Forelimb muscle (tissue), 1 donor: Measurements from ENCODE around the gene ALOXE3. TPM values are rescaled to one million over a fixed set of nuclear protein-coding genes. Genes with fewer than 3 reads are reported as not detected.
"Not testable (repeated sequence)": the region's sequence is repeated elsewhere in the genome, so short reads cannot be mapped to it uniquely, and the experiment has no call there.

Experiments
- DNase-seq: peaks from one replicate; pipeline ENCODE4 v3.0.0-alpha.2; 2013; ENCODE audit warnings: low read depth
- polyA plus RNA-seq: library from polyadenylated mRNA; unstranded; fragments of 120-200 nt; gene quantifications from one replicate; pipeline ENCODE4 v1.2.1, GENCODE V29; 2013; ENCODE audit not compliant: insufficient read length

The ALOXE3 gene
- polyA plus RNA-seq, 1 donor = not detected

DNA sequence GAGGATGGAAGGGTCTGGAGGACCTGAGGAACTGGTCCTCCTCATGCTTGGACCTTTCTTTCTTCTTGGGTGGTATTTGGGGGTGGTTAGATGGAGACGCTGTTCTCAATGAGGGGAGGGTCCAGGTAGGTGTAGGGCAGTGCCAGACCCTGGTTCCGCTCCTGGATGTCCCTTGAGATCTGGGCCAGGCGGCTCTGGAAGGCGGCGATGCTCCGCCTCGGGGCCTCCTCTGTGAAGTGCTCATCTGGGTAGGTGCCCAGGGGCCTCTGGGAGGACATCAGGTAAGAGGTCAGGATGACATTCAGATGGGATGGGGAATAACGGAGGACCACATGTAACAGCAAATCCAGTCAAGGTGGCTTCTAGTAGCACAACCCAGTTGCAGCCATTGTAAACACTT, 21.8 kb downstream of the ALOXE3 start:
- no peak for DNase-seq

DNA sequence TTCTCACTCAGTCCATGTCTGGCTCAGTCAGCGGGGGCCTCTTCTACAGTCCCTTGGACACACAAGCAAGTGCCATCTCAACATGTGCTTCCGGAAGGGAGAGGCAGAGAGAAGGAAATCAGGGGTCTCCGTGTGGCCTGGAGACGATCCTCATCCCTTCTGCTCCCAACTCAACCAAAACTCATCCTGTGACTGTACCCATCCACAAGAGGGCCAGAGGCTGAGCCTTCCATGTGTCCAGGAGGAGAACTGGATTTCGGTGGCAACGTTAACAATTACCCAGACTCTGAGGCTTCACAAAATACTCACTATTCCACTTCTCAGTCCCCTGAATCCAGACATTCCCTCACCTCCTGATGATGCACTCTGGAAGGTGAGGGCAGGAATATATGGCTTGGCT, 23.0 kb downstream of the ALOXE3 start:
- no peak for DNase-seq

DNA sequence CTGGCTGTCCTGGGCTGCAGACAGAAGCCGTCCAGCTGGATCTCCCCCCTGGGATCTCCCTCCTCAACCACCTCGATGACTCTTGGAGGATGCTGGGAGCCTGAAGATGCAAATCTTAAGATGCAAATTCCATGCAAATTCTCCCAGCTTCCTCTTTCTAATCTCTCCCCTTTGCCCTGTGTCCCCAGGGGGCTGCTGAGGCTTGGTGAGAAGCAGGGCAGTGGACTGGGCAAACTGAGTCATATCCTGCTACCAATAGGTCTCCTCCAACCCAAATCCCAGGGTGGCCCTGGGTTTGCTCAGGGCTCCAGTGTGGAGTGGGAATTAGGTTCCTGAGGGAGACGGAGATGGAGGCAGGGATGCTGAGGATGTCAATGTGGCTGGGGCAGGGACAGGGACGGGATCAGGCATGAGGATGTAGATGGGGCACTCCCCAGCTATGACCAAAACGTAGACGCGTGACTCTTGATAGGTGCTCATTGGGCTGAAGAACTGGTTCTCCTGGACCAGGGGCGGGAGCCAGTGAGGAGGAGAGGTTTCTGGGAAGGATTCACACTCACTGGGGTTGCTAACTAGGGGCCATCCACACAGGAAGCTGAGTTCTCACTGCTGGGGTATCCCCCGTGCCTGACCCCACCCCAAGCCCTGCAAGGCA, 27.2 kb downstream of the ALOXE3 start:
- no peak for DNase-seq

DNA sequence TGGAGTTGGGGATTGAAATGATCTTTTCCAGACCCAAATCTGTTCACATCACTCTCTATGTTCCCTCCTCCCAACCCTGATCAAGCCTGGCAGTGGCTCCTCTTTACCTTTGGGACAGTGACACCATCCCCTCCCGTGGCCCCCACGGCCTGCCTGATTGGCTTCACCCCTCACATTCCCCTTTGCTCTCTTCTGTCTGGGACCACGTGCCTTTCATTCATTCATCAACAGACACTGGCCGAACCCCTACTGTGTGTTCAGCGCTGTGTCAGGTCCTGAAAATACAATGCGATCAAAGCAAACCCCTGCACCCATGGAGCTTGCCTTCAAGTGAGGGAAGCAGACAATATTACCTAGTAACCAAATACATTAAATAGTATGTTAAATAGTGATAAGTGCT, 28.6 kb downstream of the ALOXE3 start:
- no peak for DNase-seq

DNA sequence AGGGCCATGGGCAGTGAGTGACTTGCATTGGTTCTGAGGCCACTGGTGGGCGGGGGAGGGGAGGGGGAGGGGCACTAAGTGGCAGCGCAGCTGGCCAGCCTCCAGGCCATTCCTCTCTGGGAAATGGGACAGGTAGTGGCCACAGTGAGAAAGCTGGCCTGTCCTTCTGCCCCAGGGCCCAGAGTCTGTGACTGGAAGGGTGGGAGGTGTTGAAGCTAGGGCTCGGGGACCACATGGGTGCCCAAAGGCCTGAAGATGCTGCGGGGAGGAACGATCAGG, 30.4 kb downstream of the ALOXE3 start:
- DNase-seq = no peak

DNA sequence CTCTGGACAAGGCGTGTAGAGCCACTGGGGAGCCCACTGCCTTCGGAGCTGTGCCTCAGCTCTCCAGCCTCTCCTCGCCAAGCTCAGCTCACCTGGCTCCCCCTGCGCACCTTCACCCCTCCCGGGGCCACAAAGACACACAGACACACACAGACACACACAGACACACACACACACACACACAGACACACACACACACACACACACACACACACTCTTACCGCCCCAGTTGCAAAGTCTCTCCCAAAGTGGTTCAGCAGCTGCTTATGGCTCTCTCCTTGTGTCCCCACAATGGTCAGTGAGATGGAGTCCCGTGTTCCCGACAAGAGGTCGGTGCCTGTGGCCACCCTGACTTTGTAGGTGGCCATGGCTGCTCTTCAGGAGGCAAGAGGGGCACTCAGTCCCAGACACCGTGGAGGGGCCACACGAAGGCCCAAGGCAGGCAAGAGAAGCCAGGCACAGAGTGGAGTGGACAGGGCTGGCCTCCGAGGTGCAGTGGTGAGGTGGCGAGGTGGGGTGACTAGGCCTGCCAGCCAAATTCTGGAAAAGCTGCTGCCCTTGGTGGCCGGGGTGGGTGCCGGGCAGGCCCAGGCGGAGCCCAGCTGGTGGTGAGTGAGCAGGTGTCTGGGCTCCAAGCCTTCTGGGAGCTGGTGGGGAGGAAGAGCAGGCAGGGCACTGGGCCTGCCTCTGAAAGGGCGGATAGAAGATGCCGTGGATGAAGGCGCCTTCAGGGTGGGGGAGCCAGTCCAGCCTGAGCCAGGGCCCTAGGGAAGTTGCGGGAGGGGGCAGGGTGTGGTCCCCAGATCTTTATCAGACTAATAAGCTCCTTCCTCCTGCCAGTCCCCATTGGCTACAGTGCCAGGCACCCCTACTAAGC, 31.0 kb downstream of the ALOXE3 start, which contains the start of gene ALOX12B:
Gene ALOX12B, minus strand, starts transcription at position 642 of the 877 bp plus-strand sequence. Its CDS starts 274 bp downstream, at position 368.
- no peak for DNase-seq

DNA sequence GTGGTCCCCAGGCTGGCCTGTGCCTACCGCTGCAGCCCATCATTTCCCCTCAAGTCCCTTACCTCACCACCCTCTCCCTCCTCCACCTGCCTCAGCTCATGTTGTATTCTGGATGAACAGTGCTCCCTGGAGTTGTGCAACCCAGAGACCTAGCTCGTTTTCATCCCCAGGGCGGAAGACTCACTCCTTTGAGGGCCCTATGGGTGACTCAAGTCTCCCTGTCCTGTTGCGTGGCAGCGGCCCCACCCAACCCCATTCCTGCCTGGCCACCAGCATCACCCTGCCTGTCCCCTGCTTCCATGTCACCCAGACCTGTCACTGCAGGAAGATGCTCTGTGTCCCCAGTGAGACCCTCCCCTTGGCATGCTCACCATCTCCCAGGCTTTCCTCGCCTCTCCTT, 34.1 kb downstream of the ALOXE3 start:
- DNase-seq = no peak

DNA sequence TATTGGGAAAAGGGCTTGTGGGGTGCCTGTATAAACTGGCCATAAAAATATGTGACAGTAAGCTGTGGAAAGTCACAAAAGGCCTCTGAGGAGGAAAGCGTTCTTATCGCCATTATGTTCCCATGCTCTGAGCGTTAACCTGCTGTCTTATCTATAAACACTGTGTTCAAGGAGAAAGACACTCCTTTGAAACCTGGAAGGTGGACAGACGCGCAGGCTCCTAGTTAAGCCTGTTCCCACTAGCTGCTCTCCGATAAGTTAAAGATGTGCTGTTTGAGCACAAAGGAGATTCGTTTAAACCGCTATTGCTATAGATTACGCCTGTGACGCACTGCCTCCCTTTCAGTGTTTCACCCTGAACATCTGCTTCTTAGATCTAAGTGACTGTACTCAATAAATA, 36.0 kb downstream of the ALOXE3 start:
- no peak for DNase-seq

DNA sequence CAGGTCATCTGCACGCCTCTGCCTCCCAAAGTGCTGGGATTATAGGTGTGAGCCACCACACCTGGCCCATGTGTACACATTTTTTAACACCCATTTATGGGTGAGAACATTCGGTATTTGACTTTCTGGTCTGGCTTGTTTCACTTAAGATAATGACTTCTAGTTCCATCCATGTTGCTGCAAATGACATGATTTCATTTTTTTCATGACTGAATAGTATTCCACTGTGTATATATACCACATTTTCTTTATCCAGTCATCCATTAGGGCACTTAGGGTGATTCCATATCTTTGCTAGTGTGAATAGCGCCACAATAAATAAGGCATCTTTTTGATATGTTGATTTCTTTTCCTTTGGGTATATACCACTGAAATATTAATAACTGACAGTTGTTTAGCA, 36.4 kb downstream of the ALOXE3 start:
- DNase-seq = no peak

DNA sequence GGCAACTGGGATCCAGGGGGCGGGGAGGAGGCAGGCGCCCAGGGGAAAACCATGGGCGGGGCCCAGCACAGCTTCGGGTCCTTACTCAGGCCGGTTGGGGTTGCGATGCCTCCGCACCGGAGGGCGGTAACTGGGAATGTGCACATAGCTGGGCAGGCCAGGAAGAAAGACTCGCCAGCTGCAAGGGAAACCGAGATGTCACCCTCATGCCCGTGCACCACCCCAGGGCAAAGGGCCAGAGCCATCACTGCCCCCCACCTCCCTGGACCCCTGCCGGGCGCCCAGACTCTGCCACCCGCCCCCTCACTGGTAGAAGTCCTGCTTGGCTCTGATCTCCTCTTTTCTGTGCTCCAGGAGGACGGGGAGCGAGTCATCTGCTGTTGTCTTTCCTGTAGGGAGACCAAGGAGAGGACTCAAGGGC, 37.5 kb downstream of the ALOXE3 start:
- DNase-seq = no peak

DNA sequence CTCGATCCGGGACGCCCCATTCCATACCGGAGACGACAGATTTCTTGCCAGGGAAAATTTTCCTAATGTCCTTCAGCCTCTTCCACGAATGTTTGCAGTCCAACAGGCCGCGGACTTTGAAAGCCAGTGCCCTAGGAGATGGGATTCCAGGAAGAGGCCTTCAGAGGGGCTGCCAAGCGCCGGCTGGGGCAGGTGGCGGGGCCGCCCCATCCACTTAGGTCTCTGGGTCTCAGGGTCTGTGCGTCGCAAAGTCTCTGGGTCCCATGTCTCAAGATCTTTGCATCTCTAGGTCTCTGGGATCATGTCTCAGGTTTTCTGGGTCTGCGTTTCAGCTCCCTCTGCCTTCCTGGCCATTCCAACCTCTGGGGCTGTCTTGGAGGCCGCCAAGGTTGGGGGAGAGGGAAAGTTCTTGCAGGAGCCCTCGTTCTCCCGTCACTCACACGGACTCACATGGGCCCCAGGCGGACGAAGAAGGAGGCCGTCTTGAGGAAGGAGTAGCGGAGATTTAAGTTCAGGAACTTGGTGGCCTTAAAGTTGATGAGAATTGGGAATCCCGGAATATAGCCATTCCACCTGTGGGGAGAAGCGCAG, 38.0 kb downstream of the ALOXE3 start:
- DNase-seq = no peak

DNA sequence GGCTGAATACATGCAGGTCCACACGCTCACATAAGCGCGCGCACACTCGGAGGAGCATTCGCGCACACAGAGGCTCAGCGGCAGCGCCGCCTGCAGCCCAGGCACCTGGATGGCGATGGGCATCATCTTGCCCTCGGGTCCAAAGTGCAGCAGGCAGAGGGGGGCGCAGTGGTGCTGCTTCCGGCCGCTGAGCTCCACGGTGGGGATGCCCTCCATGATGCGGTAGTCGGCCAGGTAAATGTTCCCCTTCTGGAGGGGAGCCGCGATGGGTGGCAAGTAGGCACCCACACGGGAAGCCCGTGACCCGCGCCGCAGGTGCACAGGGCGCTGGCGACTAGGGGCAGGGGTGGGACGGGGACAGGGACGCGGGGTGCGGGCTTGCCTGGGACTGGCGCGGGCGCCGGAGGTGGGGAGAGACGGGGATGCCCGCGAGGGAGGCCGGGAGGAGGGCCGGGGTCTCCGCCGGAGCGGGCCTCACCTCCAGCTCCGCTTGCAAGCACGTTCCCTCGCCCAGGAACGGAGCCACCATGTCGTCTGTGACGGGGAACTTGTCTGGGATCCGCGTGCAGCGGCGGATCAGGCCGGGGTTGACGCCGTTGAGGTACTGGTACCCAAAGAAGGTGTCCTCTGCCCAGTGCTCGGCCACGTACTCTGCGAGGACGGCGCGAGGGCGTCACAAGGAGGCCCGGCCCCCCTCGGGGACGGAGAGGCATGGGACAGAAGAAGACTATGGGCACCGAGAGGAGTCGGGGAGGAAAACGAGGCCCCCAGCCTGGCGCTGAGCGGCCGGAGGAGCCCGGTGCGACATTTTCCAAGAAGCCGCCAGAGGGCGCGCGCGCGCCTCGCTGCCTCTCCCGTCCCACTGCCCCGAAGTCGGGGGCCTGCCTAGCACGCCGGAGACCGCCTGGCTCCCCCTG, 38.8 kb downstream of the ALOXE3 start:
- DNase-seq = no peak

DNA sequence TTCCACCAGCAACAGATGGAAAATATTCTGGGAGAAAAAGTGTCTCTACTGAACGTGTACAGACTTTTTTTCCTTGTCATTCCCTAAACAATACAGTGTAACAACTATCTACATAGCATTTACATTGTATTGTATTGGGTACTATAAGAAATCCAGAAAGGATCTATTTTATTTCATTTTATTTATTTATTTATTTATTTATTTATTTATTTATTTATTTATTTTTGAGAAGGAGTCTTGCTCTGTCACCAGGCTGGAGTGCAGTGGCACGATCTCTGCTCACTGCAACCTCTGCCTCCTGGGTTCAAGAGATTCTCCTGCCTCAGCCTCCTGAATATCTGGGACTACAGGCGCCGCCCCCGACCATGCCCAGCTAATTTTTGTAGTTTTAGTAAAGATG, 40.4 kb downstream of the ALOXE3 start:
- DNase-seq = not testable (repeated sequence)

DNA sequence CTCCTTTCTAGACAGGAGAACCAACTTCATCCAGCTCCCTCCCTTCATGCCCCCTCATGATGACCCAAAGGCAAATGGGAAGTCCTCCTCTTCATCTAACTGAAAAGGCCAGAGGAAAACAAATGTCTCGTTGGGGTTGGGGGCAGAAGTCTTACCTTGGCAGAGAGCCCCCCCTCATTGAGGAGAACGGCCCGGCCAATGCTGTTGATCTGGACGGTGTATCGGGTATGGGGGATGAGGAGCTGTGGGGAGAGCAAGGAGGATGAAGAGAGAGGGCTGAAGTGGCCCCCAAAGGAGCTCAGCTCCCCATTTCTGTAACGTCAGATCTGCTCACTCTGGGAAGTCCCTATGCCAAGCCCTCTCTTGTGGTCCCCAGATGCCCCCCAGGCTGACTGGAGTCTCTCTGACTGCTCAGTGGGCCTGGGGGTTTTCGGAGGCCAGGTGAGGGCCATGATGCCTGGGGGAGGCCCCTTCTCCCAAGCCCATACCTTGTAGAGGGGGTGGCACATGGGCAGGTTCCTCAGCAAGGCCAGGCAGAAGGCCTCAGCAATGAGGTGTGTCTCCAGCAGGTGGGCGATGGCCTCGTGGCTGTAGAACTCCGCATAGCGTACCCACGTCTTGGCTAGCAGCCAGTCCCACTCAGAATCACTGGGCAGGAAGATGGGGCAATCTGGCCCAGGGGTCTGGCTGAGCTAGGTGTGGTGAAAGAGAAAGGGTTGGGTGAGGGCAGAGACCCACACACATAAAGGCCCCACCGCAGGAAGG, 41.6 kb downstream of the ALOXE3 start:
- DNase-seq = no peak

DNA sequence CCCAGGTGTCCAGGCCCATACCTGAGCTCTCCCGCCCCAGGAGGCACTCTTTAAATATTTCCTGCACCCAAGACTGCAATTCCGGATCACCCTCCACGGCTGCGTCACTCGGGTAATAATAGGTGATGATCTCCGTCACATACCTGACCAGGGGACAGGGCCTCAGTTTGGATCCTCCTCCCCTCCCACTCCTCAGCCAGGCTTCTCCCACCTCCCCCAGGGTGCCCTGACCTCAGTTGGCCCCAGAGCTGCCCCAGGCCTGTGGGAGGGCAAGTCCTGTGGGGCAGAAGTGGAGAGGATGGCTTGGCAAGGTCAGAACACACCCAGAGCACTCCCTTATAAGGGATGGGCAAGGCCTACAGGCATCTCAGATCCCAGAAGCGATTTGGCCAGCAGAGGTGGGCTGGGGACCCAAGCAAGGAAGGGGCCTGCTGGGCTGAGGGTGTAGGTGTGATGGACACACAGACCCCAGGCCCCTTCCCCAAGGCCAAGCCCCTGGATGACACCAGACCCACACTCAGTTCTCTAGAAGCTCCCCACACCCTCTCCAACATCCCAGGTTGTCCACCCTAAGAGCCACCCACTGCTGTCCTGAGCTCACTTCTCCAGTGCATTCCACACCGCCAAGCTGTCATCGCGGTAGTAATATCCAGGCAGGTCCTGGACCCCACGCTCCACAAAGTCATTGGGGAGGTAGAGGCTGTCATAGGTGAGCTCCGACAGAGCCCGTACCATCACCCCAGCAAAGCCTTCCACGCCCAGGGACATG, 42.6 kb downstream of the ALOXE3 start:
- DNase-seq = no peak

DNA sequence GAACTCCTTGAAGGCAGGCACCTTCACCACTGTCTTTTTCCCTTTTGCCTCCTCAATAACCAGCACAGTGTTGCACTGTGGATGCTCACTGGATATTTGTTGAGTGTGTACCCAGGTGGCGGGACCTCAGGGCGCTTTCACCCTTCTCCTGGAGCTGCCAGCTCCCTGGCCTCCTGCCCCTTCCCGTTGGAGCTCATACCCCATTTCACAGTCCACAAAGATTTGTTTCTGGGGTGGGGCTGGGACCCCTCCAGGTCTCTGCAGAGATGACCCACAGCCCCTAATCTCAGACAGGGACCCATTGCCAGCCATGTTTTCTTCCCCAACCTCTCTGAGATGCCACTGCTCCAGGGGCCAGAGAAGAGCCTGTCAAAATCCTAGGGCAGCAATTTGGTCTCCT, 43.2 kb downstream of the ALOXE3 start:
- DNase-seq = no peak

DNA sequence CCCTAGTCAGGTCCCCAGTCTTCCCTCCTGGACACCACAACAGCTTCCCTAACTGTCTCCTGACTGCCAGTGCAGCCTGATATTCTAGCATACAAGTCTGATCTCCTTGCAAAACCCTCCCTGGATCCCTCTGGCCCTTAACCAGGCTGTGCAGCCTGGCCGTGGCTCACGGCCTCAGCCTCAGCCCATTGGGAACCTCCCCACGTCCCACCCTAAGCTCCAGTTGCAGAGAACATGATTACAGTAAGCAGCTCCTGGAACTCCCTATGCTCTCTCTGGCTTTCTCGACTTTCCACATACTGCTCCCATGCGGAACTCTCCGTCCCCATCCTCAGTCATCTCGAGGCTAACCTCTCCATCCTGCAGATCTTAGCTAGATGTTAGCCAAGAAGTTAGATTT, 43.8 kb downstream of the ALOXE3 start:
- no peak for DNase-seq

DNA sequence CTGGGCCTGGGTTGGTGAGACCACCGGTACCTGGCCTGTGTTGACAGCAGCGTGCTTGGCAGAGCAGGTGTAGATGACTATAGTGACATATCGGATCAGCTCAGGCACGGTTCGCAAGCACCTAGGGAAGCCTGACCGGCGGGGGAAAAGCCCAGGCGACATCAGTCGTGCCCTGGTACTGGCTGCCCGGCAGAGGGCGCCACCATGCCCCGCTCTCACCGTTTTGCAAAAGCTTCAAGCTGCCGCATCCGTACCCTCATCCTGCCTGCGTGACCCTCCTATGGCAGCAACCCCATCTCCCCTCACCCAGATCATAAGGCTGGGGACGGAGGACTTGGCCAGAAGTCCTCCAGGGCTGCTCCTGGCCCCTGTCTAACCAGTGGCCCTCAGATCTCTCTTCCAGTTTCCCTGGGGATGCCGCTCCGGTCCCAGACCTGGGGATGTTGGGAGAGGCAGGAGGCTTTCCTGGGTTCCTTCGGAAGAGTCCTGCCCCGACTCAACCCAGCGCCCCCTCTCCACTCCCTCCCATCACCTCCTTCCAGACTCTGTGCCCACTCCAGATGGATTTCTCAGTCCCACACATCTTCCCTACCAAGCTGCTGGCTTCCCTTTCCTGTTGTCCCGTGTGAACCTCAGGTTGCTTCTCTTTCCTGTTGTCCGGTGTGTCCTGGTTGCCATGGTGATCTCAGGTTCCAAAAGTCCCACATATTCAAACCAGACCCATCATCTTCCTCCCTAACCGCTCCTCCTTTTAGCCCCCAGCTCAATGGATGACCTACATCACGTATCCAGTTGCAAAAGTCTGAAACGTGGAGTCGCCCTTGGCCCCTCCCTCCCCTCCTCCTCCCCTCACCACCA, 44.5 kb downstream of the ALOXE3 start:
- DNase-seq = no peak

DNA sequence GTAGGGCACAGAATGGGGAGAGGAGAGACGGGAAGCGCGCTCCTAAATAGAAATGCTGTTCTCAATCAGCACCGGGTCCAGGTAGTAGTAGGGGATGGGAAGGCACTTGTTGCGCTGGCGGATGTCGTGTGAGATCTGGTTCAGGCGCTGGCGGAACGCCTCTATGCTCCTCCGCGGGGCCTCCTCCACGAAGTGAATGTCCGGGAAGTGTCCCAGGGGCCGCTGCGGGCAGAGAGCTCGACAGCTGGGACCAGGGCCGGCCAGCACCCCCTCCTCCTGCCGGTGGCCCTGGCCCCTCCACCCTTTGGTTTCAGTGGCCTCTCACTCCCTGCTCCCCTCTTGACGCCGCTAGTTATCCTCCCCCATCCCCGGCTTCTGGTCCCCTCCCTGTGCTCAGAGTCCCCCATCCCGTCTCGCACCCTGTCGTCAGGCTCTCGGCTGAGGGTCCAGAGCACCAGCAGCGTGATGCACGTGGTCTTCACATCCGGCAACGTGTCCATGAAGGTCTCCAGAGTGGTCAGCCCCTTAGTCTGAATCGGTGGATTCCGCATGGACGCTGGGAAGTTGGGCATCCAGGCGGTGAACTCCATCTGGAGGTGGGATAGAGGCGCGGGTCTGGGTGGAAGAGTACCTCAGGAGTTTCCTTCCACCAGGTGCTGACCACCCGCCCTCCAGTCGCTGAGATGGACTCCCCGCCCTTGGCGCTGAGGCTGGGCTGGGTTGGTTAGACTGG, 45.4 kb downstream of the ALOXE3 start:
- no peak for DNase-seq
